GM21447 (cell line): ENCODE results near the gene ALDH16A1.

Source experiments
- ATAC-seq: cut with Tn5 transposase; IDR thresholded peaks from one replicate; pipeline ENCODE4 v1.9.1; 2021; ENCODE audit not compliant: unreplicated experiment

ALDH16A1 gene

DNA sequence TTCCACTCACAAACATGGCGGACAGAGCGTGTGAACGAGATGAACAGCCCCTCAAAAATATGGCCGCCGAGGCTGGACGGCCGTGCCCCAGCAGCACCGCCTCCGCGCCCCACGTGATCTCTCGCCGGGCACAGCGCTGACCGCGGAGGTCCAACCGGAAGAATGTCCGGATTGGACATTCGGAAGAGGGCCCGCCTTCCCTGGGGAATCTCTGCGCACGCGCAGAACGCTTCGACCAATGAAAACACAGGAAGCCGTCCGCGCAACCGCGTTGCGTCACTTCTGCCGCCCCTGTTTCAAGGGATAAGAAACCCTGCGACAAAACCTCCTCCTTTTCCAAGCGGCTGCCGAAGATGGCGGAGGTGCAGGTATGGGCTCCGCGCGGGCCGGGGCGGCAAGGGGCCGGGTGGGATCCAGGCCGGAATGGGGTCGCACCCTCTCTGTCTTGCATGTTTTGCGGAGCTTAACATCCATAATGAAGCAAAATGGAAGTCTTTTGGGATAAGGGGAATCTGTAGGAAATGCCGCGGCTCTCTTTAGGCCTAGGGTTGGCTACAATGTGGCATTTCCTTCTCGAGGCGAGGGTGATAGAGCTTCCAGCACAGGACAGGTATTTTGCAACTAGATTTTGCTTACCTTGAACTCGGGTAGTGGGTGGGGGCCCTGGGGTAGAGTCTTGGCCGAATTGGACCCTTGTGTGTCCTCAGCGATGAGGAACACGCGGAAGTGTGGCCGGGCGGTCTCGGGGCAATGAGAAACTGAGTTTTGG, 34.4 kb downstream of the ALDH16A1 start, which contains the start of gene RPL13A:
RPL13A (plus strand) TSS at position 332 of the 769 bp plus-strand sequence; CDS start at position 354, 22 bp downstream.
- peak; percentile 88 for ATAC-seq

DNA sequence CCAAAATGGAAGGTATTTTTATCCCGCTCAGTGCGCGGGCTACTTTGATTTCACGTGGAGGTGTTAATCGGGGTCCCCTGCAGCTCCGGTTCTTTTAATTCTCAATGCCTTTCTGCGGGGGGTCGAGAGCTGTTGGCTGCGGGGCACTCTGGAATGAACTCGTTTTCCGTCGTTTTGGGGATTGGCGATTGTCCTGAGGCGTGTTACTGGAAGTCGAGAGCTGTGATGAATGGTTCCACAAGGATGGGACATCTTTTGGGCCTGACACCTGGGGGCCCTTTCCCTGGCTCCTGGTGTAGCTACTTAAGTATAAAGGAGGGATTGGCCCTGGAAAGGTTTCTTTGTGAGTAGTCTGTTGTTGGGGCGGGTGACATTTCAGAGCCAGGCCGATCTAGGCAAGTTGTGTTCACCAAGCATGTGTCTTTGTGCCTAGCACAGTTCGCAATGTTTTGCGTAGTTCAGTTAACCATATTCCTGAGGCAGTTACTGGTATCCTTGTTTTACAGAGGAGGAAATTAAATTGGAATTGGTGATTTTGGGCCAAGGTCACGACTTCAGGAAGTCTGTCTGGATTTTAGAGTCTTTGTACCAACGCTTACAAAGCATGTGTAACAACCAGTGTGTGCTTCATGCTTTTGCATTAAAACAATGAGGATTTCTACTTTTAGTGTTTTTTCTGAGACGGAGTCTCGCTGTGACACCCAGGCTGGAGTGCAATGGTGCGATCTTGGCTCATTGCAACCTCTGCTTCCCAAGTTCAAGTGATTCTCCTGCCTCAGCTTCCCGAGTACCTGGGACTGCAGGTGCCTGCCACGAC, 35.2 kb downstream of the ALDH16A1 start:
- no peak for ATAC-seq

DNA sequence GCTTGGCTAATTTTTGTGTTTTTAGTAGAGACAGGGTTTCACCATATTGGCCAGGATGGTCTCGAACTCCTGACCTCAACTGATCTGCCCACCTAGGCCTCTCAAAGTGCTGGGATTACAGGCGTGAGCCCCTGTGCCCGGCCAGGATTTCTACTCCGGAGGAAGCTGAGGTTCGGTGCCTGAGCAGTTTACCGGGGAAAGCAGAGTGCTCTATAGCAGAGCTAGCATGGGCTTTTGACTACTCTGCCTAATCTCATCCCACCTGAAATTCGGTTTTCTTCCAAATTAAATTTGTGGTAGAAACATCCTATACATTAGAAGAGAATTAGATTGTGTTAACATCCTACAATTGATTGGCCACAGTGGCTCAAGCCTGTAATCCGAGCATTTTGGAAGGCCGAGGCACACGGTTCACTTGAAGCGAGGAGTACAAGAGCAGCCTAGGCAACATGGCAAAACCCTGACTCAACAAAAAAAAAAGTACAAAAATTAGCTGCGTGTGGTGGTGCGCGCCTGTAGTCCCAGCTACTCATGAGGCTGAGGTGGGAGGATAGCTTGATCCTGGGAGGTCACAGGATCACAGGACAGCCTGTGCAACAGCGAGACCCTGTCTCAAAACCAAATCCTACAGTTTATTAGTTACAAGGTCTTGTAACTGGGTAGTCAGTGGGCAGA, 36.0 kb downstream of the ALDH16A1 start:
- no peak for ATAC-seq

DNA sequence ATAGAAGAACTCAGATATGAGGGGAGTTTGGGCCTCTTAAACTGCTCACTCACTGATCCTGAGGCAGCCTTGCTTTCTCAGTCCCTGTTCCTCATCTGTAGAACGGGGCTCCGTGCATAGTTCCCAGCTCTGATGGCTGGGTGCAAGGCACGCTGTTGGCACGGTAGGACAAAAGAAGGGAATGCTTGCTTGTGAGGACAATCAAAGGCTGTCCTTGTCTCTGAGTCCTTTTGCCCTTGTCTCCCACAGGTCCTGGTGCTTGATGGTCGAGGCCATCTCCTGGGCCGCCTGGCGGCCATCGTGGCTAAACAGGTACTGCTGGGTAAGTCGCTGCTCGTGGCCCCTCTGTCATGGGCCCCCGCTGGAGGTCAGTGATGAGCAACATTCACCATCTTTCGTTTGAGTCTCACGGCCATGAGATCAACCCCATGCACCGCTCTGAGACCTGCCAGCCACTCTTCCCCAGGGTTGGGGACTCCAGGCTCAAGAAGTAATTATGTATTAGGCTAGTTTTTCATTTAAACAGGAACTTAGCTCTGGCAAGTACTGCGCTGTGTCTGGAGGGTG, 36.7 kb downstream of the ALDH16A1 start:
- no peak for ATAC-seq

DNA sequence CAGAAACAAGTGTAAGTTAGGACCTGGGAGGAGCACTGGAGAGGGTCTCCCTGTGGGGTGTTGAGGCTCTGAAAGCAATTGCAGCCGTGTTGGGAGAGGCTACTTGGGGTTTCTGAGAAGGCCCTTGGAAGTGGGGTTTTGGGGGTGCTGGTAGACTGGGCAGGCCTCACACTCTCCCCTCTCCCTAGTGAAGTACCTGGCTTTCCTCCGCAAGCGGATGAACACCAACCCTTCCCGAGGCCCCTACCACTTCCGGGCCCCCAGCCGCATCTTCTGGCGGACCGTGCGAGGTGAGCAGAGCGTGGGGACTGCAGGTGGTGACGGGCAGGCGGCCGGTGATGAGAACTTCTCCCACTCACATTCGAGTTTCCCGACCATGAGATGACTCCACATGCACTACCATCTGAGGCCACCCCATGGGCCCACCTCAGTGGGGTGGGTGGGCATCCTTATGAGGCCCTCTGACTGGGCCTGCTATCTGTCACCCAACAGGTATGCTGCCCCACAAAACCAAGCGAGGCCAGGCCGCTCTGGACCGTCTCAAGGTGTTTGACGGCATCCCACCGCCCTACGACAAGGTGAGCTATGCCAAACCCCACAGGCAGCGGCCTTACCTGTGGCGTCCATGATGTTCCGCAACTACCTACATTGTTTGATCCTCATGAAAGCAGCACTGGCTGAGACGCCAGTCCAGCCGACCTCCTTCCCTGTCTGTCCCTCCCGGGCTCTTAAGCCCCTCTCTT, 37.4 kb downstream of the ALDH16A1 start:
- ATAC-seq, result no peak

DNA sequence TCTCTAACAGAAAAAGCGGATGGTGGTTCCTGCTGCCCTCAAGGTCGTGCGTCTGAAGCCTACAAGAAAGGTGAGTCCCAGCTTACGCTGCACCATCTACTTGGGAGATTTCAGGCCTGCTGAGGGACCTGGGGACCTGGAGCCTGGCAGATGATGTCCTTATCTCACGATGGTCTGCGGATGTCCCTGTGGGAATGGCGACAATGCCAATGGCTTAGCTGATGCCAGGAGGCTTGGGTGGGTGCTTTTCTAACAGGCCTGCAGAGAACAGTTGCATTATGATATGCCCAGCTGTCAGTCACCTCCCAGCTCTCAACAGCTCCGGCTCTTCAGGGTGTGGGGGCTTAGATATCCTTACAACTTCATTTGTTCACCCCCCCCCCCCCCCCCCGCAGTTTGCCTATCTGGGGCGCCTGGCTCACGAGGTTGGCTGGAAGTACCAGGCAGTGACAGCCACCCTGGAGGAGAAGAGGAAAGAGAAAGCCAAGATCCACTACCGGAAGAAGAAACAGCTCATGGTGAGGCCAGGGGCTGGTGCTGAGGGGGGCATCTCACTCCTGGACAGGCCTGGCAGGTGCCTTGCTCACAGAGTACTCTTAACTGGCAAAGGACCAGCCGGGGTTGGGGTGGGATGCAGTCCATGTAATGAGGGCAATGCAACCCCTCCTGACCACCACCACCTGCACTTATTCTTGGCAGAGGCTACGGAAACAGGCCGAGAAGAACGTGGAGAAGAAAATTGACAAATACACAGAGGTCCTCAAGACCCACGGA, 38.2 kb downstream of the ALDH16A1 start:
- ATAC-seq, result no peak

DNA sequence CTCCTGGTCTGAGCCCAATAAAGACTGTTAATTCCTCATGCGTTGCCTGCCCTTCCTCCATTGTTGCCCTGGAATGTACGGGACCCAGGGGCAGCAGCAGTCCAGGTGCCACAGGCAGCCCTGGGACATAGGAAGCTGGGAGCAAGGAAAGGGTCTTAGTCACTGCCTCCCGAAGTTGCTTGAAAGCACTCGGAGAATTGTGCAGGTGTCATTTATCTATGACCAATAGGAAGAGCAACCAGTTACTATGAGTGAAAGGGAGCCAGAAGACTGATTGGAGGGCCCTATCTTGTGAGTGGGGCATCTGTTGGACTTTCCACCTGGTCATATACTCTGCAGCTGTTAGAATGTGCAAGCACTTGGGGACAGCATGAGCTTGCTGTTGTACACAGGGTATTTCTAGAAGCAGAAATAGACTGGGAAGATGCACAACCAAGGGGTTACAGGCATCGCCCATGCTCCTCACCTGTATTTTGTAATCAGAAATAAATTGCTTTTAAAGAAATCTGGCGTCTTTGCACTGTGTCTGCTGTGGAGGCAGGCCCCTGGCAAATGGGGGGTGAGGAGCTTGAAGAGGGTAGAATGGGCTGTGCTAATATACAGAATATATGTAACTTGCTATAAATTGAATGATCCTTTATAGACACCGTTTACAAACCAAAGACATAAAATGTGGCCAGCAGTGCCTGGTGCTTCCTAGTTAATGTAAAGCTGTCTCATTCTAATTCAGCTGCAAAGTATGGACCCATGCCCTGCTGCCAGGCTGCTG, 39.0 kb downstream of the ALDH16A1 start:
- no peak for ATAC-seq

DNA sequence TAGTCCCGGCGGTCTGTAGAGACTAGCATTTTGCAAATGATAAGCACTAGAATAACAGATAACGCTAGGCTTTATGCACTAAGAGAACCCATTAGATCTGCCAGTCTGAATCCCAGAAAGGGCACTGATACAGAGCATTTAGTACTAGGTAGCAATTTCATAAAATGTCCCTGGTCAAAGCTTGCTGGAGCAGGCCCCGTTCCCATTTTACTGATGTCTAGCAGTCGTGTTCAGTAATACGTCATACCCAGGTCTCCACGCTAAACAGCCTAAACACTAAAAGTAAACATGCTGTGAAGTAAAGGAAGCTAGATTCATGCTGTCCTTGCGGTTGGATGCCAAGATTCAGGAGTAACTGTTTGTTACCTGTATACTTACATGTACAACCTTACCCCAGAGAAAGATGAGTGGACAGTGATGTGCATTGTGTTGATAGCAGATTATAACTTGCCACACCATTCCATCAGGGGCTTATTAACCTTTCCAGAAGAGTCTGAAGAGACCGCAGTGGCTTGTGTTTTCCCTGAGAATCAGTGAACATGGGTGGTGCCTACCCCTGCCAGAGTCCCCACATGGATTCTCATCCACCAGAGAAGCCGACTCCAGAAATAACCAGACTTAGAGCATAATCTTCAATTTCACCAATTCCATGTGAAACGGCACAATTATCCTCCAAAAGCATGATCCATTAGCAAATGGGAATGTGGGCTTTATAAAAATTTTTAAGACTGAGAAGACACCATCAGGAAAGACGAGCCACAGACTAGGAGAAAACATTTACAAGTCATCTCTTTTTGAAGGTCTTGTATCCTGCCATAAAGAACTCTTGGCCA, 39.8 kb downstream of the ALDH16A1 start:
- ATAC-seq, result no peak

DNA sequence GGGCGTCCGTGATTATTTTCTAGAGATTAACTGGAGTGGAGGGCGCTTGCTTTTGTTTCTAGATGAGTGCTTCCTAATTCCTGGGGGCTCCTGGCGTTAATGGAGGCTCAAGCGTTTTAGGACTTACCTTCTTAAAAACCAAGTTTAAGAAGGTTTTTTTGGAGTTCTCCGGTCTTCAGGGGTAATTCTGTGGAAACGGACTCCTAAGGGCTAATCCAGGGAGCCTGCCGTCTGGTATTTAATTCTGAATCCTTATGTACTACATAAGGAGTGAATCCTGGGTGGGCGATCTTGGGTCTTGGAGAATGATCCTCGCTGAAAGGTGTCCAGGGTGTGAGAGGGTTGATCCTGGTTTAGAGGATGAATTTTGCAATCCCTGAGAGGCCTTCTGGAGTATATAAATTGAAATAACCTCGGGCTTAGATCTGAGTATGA, 43.6 kb downstream of the ALDH16A1 start:
- no peak for ATAC-seq

DNA sequence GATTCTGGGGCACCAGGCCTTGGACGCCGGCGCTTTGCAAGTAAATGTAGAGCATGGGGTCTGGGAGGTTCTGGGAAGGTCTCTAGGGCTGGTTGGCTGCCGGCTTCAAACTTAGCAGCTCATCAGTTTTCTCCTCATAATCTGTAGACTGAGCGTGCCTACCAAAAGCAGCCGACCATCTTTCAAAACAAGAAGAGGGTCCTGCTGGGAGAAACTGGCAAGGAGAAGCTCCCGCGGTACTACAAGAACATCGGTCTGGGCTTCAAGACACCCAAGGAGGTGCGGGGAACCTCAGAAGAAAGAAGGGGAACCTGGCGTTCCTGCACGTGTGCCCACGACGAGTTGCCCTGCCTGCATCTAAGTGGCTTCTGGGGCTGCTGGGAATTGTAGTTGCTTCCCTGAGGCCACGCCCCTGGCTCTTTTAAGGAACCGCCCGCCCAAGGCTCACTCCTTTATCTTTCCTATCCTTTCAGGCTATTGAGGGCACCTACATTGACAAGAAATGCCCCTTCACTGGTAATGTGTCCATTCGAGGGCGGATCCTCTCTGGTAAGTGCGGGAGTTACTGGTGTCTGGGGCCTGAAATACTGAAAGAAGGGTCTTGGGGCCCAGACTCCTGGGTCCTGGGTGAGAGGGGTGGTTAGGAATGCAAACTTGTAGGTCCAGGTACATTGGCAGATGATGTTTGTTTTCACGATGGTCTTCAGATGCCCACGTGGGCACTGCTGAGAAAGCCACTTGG, 44.2 kb downstream of the ALDH16A1 start:
- ATAC-seq, result no peak

DNA sequence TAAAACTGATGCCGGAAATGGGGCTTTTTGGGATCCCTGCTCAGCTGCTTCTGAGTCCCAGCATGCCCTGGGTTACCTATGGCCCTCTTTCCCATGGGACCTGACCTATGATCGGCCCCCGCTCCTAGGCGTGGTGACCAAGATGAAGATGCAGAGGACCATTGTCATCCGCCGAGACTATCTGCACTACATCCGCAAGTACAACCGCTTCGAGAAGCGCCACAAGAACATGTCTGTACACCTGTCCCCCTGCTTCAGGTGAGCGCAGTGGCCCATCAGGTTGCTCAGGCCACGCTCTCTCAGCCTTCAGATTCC, 44.7 kb downstream of the ALDH16A1 start:
- ATAC-seq, result no peak

DNA sequence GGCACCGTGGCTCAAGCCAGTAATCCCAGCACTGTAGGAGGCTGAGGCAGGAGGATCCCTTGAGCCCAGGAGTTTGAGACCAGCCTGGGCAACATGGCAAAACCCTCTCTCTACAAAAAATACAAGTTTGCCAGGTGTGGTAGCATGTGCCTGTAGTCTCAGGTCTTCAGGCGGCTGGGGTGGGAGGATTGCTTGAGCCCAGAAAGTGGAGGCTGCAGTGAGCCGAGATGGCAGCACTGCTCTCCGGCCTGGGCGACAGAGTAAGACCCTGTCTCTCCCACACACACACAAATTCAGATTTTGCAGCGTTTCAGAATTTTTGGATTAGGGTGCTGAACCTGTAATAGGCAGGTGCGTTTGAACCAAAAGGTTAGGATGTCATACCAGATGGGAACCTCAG, 45.5 kb downstream of the ALDH16A1 start:
- ATAC-seq, result no peak

DNA sequence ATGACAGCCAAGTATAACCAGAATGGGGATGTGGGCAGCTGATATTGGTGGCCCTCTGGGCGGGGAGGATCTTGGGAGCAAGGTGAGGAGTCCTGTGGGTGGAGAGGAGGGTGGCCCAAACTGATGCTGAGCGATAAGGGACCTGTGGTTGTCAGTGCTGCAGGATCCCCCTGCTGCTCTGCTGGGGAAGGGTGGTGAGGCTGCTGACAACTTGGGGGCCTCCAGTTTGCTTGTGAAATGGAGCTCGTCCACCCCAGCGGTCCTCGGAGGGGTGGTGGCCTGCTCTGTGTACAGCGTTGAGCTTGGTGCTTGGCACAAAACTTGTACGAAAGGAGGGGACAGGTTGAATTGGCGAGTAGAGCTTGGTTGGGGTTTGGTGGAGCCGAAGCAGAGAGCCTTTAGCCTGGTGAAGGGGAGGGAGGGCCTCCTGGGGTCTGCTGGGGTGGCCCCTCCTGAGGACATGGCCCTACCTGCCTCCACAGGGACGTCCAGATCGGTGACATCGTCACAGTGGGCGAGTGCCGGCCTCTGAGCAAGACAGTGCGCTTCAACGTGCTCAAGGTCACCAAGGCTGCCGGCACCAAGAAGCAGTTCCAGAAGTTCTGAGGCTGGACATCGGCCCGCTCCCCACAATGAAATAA, 46.1 kb downstream of the ALDH16A1 start:
- ATAC-seq, result no peak

DNA sequence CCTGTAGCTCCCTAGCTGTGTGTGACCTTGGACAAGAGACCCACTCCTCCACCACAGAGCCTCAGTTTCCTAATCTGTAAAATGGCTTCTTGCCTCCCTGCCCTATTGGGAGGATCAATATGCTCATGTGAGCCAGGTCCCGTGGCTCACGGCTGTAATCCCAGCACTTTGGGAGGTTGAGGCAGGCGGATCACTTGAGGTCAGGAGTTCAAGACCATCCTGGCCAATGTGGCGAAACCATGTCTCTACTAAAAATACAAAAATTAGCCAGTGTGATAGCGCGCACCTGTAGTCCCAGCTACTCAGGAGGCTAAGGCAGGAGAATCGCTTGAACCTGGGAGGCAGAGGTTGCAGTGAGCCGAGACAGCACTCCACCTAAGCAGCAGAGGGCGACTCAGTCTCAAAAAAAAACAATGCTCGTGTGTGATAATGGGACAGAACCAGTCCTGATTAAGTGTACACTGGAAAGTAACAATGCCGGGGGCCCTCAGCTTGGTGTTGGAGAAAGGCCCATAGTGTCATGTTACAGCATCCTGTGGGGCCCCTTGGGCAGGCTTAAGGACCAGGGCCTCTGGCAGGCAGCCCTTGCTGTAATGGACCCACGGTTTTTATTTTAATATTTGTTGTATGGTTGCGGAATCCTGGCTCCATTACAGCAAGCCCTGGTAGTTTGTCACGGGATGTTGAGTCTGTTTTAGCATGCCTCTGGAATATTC, 50.0 kb downstream of the ALDH16A1 start:
- no peak for ATAC-seq

DNA sequence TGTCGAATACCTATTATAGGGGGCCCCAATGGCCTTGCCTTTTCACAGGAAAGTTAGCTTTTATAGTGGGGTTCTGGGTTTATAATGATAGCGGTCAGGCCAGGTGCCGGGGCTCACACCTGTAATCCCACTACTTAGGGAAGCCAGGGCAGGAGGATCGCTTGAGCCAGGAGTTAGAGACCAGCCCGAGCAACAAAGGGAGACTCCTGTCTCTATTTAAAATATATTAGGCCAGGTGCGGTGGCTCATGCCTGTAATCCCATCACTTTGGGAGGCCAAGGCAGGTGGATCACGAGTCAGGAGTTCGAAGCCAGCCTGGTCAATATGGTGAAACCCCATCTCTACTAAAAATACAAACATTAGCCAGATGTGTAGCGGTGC, 50.5 kb downstream of the ALDH16A1 start:
- ATAC-seq, result no peak

DNA sequence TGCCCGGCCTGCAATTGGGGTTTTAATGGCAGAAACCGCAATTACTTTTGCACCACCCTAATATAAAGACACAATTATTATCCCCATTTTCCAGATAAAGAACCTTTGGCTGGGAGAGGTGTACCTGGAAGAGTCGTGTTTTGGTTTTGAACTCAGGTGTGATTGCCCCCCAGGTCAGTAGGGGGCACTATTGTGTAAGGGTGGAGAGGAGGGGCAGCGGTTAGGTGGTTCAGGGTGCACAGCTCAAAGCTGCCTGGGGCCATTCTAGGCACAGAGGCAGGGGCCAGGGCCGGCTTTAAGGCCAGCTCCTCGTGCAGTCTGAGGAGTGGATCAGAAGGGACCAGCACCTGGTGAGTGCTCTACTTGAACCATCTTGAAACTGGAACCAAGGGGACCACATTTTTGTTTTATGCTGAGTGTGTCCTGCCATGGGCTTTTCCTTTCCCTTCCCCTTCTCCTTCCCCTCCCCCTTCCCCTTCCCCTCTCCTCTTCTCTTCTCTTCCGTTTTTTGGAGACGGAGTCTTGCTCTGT, 53.6 kb downstream of the ALDH16A1 start:
- ATAC-seq, result no peak
